NCI-H345 (cell line): Measurements from ENCODE around the gene NMS.
"Not testable (repeated sequence)": the region's sequence is repeated elsewhere in the genome, so short reads cannot be mapped to it uniquely, and the experiment has no call there.

Source experiments
- DNase-seq: peaks from one replicate; lab custom pipeline; 2025; lab: John Stamatoyannopoulos, UW

The NMS gene

DNA sequence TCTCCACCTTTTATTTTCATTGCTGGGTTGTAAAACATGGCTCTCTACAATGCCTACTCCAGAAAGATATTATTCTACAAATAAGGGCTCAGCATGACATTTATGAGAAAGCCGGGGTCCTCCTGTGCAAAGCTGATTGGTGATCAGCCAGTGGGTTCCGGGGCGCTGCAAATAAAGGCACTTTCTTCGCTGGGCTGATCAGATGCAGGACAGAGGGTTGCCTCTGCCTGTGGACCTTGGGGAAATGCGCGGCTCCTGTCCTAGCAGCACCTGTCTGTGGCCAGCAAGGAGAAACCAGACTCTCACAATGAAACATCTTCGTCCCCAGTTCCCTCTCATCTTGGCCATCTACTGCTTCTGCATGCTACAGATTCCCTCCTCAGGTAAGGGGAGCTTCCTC is at the start of gene NMS:
Gene NMS (plus strand): TSS at position 301 of the 400 bp plus-strand sequence. CDS start 7 bp downstream, at position 308.
- no peak for DNase-seq

GRCh38 chr2:100422320-100423055 is 47.8 kb upstream of the NMS start:
- DNase-seq = no peak

DNA sequence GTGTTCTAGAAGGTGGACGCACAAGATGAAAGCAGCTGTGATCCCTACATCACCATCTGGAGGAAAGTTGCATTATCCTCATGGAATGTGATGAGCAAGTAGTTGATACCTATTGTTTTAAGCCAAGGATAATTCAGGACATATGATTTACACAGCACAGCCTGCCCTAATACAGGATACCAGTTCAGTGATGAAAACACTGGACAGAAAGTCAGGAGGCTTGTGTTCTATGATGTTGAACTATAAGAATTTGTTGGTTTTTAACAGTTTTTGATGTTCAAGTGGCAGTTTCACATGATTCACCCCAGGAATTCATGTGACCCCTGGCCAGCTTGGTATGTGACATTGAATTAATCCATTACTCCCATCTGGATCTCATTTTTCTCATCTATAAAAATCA is 46.7 kb upstream of the NMS start:
- DNase-seq = no peak

- no peak for DNase-seq
Measured at GRCh38 chr2:100424277-100424875, 45.9 kb upstream of the NMS start.

DNA sequence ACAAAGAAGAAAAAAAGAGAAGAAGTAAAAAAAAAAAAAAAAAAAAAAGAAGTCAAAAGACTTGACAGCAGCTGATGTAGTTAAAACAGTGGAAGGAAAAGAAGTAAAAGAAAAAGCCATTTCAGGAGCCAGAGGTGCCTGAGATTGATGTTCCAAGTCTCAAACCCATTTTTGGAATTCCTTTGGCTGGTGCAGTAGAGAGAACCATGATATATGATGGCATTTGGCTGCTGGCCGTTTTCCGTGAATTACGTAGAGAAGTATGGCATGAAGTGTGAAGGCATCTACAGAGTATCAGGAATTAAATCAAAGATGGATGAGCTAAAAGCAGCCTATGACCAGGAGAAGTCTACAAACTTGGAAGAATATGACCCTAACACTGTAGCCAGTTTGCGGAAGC is 45.2 kb upstream of the NMS start:
- no peak for DNase-seq

GRCh38 chr2:100425573-100426383 is 44.5 kb upstream of the NMS start:
- no peak for DNase-seq

DNA sequence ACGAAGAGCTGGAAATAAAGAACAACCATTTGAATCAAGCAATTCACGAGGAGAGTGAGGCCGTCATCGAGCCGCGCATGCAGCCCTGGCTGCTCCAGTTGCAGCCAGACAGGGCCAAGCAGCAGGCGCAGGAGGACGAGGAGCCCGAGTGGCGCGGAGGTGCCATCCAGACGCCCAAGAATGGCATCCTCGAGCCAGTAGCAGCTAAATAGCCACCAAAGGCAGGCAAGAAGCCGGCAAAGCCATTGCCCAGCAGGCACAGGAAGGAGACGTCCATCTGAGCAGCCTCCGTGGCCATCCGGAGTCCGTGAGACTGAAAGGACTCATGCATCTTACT is 43.9 kb upstream of the NMS start:
- no peak for DNase-seq

GRCh38 chr2:100427111-100427510 is 43.2 kb upstream of the NMS start:
- no peak for DNase-seq

DNA sequence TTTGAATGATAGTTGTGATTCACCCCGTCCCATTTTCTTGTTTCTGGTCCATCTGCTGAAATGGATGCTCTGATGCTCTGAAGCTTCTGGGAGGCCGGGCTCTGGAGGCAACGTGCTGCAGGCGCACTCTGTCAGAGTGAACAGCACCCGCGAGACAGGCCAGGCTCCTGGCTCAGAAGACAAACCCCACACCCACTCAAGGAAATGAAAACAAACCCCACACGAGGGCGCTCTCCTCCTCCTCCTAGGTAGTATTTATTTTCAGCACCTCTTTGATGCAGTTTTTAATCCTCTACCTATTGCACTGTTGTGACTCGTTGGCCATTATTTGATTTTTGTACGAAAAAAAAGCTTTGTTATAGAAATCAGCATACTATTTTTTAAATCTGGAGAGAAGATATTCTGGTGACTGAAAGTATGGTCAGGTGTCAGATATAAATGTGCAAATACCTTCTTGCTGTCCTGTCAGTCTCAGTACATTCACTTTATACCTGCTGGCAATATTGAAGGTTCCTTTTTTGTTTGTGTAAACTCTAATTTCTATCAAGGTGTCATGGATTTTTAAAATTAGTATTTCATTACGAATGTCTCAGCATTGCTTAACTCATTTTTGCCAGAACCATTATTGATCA is 42.5 kb upstream of the NMS start:
- DNase-seq = peak; percentile 34

DNA sequence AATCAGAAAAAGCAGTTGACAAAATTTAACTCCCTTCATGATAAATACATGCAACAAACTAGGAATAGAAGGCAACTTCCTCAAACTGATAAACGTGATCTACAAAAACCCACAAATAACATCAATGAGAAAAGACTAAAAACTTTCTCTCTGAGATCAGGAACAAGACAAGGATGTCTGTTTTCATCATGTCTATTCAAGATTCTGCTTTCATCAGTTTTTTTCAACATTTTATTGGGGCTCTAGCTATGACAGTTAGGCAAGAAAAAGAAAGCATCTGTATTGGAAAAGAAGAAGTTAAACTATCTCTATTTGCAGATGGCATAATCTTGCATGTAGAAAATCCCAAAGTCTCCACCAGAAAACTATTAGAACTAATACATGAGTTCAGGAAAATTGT is 40.6 kb upstream of the NMS start:
- DNase-seq = no peak

DNA sequence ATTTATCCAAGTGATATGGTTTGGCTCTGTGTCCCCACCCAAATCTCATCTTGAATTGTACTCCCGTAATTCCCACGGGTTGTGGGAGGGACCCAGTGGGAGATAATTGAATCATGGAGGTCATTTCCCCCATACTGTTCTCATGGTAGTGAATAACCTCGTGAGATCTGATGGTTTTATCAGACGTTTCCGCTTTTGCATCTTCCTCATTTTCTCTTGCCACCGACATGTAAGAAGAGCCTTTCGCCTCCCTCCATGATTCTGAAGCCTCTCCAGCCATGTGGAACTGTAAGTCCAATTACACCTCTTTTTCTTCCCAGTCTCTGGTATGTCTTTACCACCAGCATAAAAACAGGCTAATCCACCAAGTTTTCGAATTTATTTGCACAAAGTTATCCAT is 32.5 kb upstream of the NMS start:
- DNase-seq = no peak

- DNase-seq = no peak
Measured at GRCh38 chr2:100446696-100447095, 23.6 kb upstream of the NMS start.

- DNase-seq = no peak
Measured at GRCh38 chr2:100451092-100451491, 19.2 kb upstream of the NMS start.

DNA sequence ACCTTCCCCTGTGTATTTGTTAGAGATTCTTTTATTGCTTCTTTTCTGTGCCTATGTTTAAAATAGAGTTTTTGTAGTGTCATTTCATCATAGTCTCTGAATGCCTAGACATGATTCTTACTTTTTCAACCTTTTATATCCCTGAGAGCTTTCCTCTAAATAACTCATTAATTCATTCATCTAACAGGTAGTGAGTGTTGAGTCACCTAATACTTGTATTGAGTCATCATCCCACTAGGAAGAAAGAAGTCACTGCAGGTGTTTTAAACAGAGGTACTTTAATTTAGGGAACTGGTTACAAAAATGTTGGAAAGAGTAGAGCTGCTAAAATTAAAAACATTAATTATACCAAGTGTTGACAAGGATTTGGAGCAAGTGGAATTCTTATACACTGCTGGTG is 18.5 kb upstream of the NMS start:
- DNase-seq = no peak

- DNase-seq = no peak
Measured at GRCh38 chr2:100453853-100454252, 16.4 kb upstream of the NMS start.

- DNase-seq = not testable (repeated sequence)
Measured at GRCh38 chr2:100456357-100456756, 13.9 kb upstream of the NMS start.

- no peak for DNase-seq
Measured at GRCh38 chr2:100460904-100461530, 9.3 kb upstream of the NMS start.

DNA sequence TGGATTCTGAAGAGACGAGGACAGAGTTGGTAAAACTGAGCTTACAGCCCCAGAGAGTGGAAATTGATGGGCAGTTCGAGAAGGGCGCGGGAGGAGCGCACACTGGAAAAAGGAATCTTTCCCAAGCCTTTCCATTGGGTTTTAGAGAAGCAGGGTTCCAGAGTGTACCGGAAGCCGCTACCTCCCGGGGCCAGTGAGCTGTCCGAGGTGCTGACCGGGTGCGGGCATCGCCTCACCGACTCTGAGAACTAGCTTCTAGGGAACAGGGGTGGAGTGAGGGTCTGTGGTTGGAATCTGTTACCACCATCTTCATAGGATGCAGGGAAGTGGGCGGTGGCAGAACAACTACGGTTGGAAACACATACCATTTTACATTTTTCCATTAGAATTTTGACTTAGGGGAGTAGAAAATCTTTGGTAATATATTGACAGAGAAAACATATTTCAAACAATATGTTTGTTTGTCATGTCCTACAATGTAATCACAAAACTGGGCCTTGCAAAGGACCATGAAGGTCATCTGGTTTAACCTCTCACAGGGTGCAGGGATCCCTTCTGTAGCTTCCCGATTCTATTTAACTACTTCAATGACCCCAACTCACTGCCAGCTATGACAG is 724 bp downstream of the NMS start:
- no peak for DNase-seq

GRCh38 chr2:100476606-100477005 is 6.3 kb downstream of the NMS start:
- no peak for DNase-seq

- no peak for DNase-seq
Measured at GRCh38 chr2:100482741-100483140, 12.5 kb downstream of the NMS start.

- peak; percentile 13 for DNase-seq
Measured at GRCh38 chr2:100483895-100484294, 13.6 kb downstream of the NMS start.

- DNase-seq = no peak
Measured at GRCh38 chr2:100484390-100484789, 14.1 kb downstream of the NMS start.
